ENCODE measurements around the gene USP25. TPM values are rescaled to one million over a fixed set of nuclear protein-coding genes. Genes with fewer than 3 reads are reported as not detected.

Gene USP25
- total and polyA plus RNA-seq, 2 of the 8 experiments (the other 6 are each of a cell fraction or from before 2014, with no cell fraction given): 11.2 to 48.1 TPM

- Histone ChIP-seq H4K5ac (ENCODE audit: insufficient read length, low read depth, low read length) (peak overlapping the region; percentile 51), H3K4me3 (ENCODE audit: extremely low read depth in 1 of 4, insufficient read depth in 2 of 4, low read depth in 3 of 4, low read length in 4 of 4) (peak overlapping the region; percentile 65 to 98 (median 84)), H3K14ac (ENCODE audit: insufficient read length) (no peak overlapping the region), H3K4me1 (replicated peaks in 1 of 4; ENCODE audit: control insufficient read depth in 3 of 4, insufficient read depth in 4 of 4, low read length in 3 of 4) (peaks cover 0 to 2% (median 0%) of the 10 kb centered on the region in 4 experiments; a peak in 2 of 7 replicates), H3K4ac (replicated peaks; ENCODE audit: insufficient read length, low read depth, low read length) (no peak overlapping the region), H2BK12ac (ENCODE audit: low read depth, low read length) (no peak overlapping the region), H3K23ac (ENCODE audit: insufficient read length) (no peak overlapping the region), H4K91ac (replicated peaks; ENCODE audit: insufficient read length, low read length) (no peak overlapping the region), H3K27ac (ENCODE audit: low read depth, low read length) (no peak overlapping the region; the same call in 1 of the 2 replicates), H3K9ac (replicated peaks in 1 of 4; ENCODE audit: extremely low read depth in 1 of 4, low read depth in 3 of 4, low read length in 3 of 4) (peak overlapping the region in 3 of 4 experiments; percentile 0 to 62 (median 56); a peak in 5 of 7 replicates), H3K4me2 (ENCODE audit: insufficient read depth in 1 of 2, low read depth in 2 of 2, low read length in 2 of 2) (peak overlapping the region; percentile 43 to 68), H2BK15ac (ENCODE audit: low read length) (no peak overlapping the region), H3K79me2 (ENCODE audit: control insufficient read depth in 1 of 2, insufficient read depth in 2 of 2, low read length in 2 of 2) (peaks cover 26 to 40% of the 10 kb centered on the region in 2 experiments), H2BK20ac (ENCODE audit: low read length) (no peak overlapping the region), H3K56ac (replicated peaks; ENCODE audit: insufficient read length, low read depth, low read length) (peak overlapping the region; percentile 42), H2BK5ac (ENCODE audit: low read depth, low read length) (no peak overlapping the region), H3K36me3 (ENCODE audit: control insufficient read depth in 2 of 4, insufficient read depth in 4 of 4, low read length in 3 of 4) (no peaks in the 10 kb centered on the region), H3K27me3 (replicated peaks in 1 of 4; ENCODE audit: control insufficient read depth in 3 of 4, extremely low read depth in 1 of 4, insufficient read depth in 3 of 4, low read length in 3 of 4) (peaks cover 0 to 1% (median 0%) of the 10 kb centered on the region in 4 experiments; a peak in 3 of 7 replicates), H3K18ac (ENCODE audit: extremely low read depth, low read length) (no peak overlapping the region), H2AFZ (ENCODE audit: low read length) (peak overlapping the region; percentile 87), H4K20me1 (replicated peaks in 1 of 2; ENCODE audit: control insufficient read depth in 1 of 2, insufficient read depth in 2 of 2, low read length in 2 of 2) (peaks cover 0 to 2% of the 10 kb centered on the region in 2 experiments), H3K9me3 (ENCODE audit: insufficient read depth in 2 of 2, low read depth in 1 of 2, low read length in 1 of 2) (no peaks in the 10 kb centered on the region), H2AK5ac (ENCODE audit: low read depth, low read length) (no peak overlapping the region), H3K23me2 (ENCODE audit: low read depth, low read length) (no peaks in the 10 kb centered on the region; the same call in 1 of the 2 replicates), H2BK120ac (replicated peaks; ENCODE audit: low read depth, low read length) (no peak overlapping the region), H3K79me1 (ENCODE audit: low read depth, low read length) (no peaks in the 10 kb centered on the region; the same call in 1 of the 2 replicates), H4K8ac (ENCODE audit: extremely low read depth, insufficient read depth, low read length) (peak overlapping the region; percentile 73)
- TF ChIP-seq USF2 (IDR thresholded peaks at IDR 0.05; ENCODE audit: low read length): no peak
- peak; percentile 0 for TF ChIP-seq ASH2L (IDR thresholded peaks at IDR 0.05; ENCODE audit: low read length)
- DNase-seq (ENCODE audit: low read depth in 1 of 2, low spot score in 2 of 2) (no peak), FAIRE-seq (no peak)
- ChIA-PET POLR2A (ENCODE audit: partially characterized antibody) (interaction anchor here (0.6 to 4.5 kb wide), 4 partner anchors 10 to 97 kb away, joined by 3 to 26 read pairs (median 14); no protein-coding TSS in a partner anchor), CTCF (ENCODE audit: partially characterized antibody) (no interaction called here)
- WGBS, 2 experiments (ENCODE audit: extremely low coverage in 1 of 2, insufficient coverage in 1 of 2, insufficient read length in 1 of 2, insufficient replicate concordance in 2 of 2, low coverage in 1 of 2, low lambda C conversion rate in 2 of 2, missing lambda C conversion rate in 1 of 2): 14% methylated on average over 11 of the region's 11 CpGs; no CpG with 5 or more reads in 1 of the 2 experiments
Observed at GRCh38 chr21:15729346-15729673, 472 bp upstream of the USP25 start.

Measured in H1 (cell line).